ENCODE data around the gene SLC49A4.

Gene SLC49A4

GRCh38 chr3:122862381-122862780 lies 67.5 kb downstream of the SLC49A4 start:
- DNase-seq = no peak

- DNase-seq = no peak
Observed at GRCh38 chr3:122864498-122864897, 69.6 kb downstream of the SLC49A4 start.

GRCh38 chr3:122868322-122868721 lies 73.5 kb downstream of the SLC49A4 start:
- DNase-seq = no peak

GRCh38 chr3:122873741-122874515 lies 79.1 kb downstream of the SLC49A4 start:
- DNase-seq = no peak

GRCh38 chr3:122875547-122876127 lies 80.8 kb downstream of the SLC49A4 start:
- DNase-seq = no peak

- no peak for DNase-seq
Observed at GRCh38 chr3:122880173-122880572, 85.3 kb downstream of the SLC49A4 start.

- no peak for DNase-seq
Observed at GRCh38 chr3:122880624-122881023, 85.8 kb downstream of the SLC49A4 start.

GRCh38 chr3:122882361-122882947 lies 87.6 kb downstream of the SLC49A4 start:
- no peak for DNase-seq

GRCh38 chr3:122886251-122886650 lies 91.4 kb downstream of the SLC49A4 start:
- no peak for DNase-seq

- DNase-seq = no peak
Observed at GRCh38 chr3:122886946-122887345, 92.1 kb downstream of the SLC49A4 start.

- DNase-seq = peak; percentile 94
Observed at GRCh38 chr3:122890077-122890719, 95.3 kb downstream of the SLC49A4 start.

- DNase-seq = no peak
Observed at GRCh38 chr3:122890720-122891220, 95.9 kb downstream of the SLC49A4 start.

- DNase-seq = no peak
Observed at GRCh38 chr3:122892118-122892960, 97.5 kb downstream of the SLC49A4 start.

- peak; percentile 72 for DNase-seq
Observed at GRCh38 chr3:122893282-122893681, 98.4 kb downstream of the SLC49A4 start.

GRCh38 chr3:122893754-122894668 lies 99.1 kb downstream of the SLC49A4 start:
- peak; percentile 80 for DNase-seq

GRCh38 chr3:122898298-122898697 lies 103.4 kb downstream of the SLC49A4 start:
- no peak for DNase-seq

- DNase-seq = peak; percentile 68
Observed at GRCh38 chr3:122902326-122902725, 107.5 kb downstream of the SLC49A4 start.

- peak; percentile 60 for DNase-seq
Observed at GRCh38 chr3:122903171-122903570, 108.3 kb downstream of the SLC49A4 start.

GRCh38 chr3:122907471-122907870 lies 112.6 kb downstream of the SLC49A4 start:
- no peak for DNase-seq

GRCh38 chr3:122908251-122908650 lies 113.4 kb downstream of the SLC49A4 start:
- DNase-seq = peak; percentile 48

- DNase-seq = peak; percentile 41
Observed at GRCh38 chr3:122911901-122912300, 117.0 kb downstream of the SLC49A4 start.
